IPS-18a (cell line): Measurements from ENCODE around the gene GPI.

Source experiments
- H3K27ac ChIP-seq: one replicate; pipeline ENCODE4 v1.5.1; 2013; ENCODE audit warnings: low read length
- H3K27me3 ChIP-seq: one replicate; pipeline ENCODE4 v1.6.1; 2013; ENCODE audit warnings: mild to moderate bottlenecking, low read length; ENCODE audit not compliant: control insufficient read depth, insufficient read depth
- H3K36me3 ChIP-seq: one replicate; pipeline ENCODE4 v1.6.1; 2013; ENCODE audit warnings: low read depth, low read length; ENCODE audit not compliant: control insufficient read depth
- H3K4me1 ChIP-seq: one replicate; pipeline ENCODE4 v1.6.1; 2013; ENCODE audit warnings: low read depth, low read length; ENCODE audit not compliant: control insufficient read depth
- H3K4me3 ChIP-seq: one replicate; pipeline ENCODE4 v1.5.1; 2013; ENCODE audit warnings: low read length
- H3K9ac ChIP-seq: one replicate; pipeline ENCODE4 v1.6.1; 2013; ENCODE audit warnings: mild to moderate bottlenecking, low read length, moderate library complexity
- H3K9me3 ChIP-seq: one replicate; pipeline ENCODE4 v1.6.1; 2013; ENCODE audit warnings: low read depth, low read length; ENCODE audit not compliant: control insufficient read depth

Gene GPI

DNA sequence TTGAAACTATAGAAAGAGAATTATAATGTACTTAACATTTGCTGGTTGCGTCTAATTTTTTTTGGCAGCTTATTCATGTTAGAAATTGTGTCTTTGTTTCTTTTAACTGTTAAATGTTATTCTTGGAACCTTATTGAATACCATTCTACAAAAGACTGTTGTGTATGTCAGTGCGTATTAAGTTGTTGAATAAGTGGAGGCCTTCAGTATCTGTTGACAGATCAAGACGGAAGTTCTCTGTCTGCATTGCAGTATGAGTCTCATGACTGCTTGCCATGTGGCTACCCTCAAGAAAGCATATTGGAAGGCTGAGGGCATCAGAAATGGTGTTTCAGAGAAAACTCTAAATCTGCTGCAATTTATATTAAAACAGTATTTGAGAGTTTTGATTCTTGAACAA, 71.7 kb downstream of the GPI start:
- Histone ChIP-seq H3K27ac (no peak overlapping the region), H3K36me3 (peaks cover 84% of the 10 kb centered on the region), H3K9me3 (no peaks in the 10 kb centered on the region), H3K27me3 (no peaks in the 10 kb centered on the region), H3K4me3 (no peak overlapping the region), H3K4me1 (no peaks in the 10 kb centered on the region), H3K9ac (no peak overlapping the region)

DNA sequence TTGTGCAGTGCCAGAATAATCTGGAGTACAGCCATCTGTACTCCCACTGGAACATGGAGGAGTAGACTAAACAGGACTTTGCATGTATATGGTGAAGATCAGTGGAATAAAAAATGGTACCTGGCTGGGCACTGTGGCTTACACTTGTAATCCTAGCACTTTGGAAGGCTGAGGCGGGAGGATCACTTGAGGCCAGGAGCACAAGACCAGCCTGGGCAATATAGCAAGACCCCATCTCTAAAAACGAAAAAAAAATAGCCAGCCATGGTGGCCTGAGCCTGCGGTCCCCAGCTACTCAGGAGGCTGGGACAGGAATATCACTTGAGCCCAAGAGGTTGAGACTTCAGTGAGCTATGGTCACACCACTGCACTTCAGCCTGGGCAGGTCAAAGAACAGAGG, 83.2 kb downstream of the GPI start:
- Histone ChIP-seq H3K27me3 (no peaks in the 10 kb centered on the region), H3K27ac (no peak overlapping the region), H3K9me3 (no peaks in the 10 kb centered on the region), H3K4me1 (no peaks in the 10 kb centered on the region), H3K9ac (no peak overlapping the region), H3K4me3 (no peak overlapping the region), H3K36me3 (peaks cover 92% of the 10 kb centered on the region)
